B cell (primary cell): Measurements from ENCODE around the gene STYX. TPM values are rescaled to one million over a fixed set of nuclear protein-coding genes. Genes with fewer than 3 reads are reported as not detected.
A peak's percentile ranks its signal among the peaks of the same experiment; 100 is the strongest.

Experiments used
- ATAC-seq: fragments of 200-7000 bp; cut with Tn5 transposase; one replicate; pipeline ENCODE4 v1.10.0; 2021; ENCODE audit warnings: low read depth, mild to moderate bottlenecking, moderate number of reproducible peaks, moderate library complexity
- CTCF ChIA-PET: fragments of 350-600 bp; sonication (Branson Sonifier 250); formaldehyde crosslinking; loops from one replicate; lab custom pipeline; 2021; ENCODE audit warnings: antibody characterized with exemption, inconsistent platforms; lab: Charles Lee
- POLR2A ChIA-PET: fragments of 350-600 bp; sonication (Branson Sonifier 250); formaldehyde crosslinking; loops from one replicate; lab custom pipeline; 2021; ENCODE audit warnings: antibody characterized with exemption; lab: Charles Lee
- DNase-seq: peaks from one replicate; pipeline ENCODE4 v3.0.0; 2013
- H2AFZ ChIP-seq: 2 replicates; pipeline ENCODE4 v1.6.1; 2012; ENCODE audit warnings: mild to moderate bottlenecking, low read depth, low read length; ENCODE audit not compliant: insufficient read depth, poor library complexity, severe bottlenecking
- H3K27ac ChIP-seq, 2 donors: 1 replicate in 1 of 2; 2 replicates in 1 of 2; pipeline ENCODE4 v1.5.1; 2012 to 2013; ENCODE audit warnings: low read length in 2 of 2, mild to moderate bottlenecking in 2 of 2, moderate library complexity in 1 of 2
- H3K27me3 ChIP-seq, 4 experiments: fragments of 200-600 bp in 1 of 4; sonication (generic) in 1 of 4; replicated peaks in 1 of 4; 1 replicate in 2 of 4; 2 replicates in 2 of 4; pipeline versions ENCODE4 v1.6.1 to v1.7.0; 2013 to 2016; ENCODE audit warnings: low read length in 3 of 4, mild to moderate bottlenecking in 2 of 4, mixed read lengths in 1 of 4, moderate library complexity in 1 of 4; ENCODE audit not compliant: insufficient read depth in 4 of 4, control insufficient read depth in 3 of 4; ENCODE audit errors: control extremely low read depth in 1 of 4
- H3K36me3 ChIP-seq, 2 experiments: replicated peaks in 1 of 2; 1 replicate in 1 of 2; 2 replicates in 1 of 2; pipeline versions ENCODE4 v1.6.1 to v1.7.1; 2013; ENCODE audit warnings: low read length in 1 of 2; ENCODE audit not compliant: insufficient read depth in 2 of 2, control insufficient read depth in 1 of 2; ENCODE audit errors: control extremely low read depth in 1 of 2, extremely low read depth in 1 of 2
- H3K4me1 ChIP-seq, 2 donors: fragments of 200-600 bp in 1 of 2; sonication (generic) in 1 of 2; 1 replicate in 1 of 2; 2 replicates in 1 of 2; pipeline versions ENCODE4 v1.5.1 to v1.6.1; 2013 to 2017; ENCODE audit warnings: low read length in 2 of 2; ENCODE audit not compliant: control insufficient read depth in 2 of 2, insufficient read depth in 2 of 2
- H3K4me2 ChIP-seq: replicated peaks from 2 replicates; pipeline ENCODE3; 2012; ENCODE audit warnings: mild to moderate bottlenecking, low read depth, low read length; ENCODE audit not compliant: poor library complexity, severe bottlenecking
- H3K4me3 ChIP-seq, 5 experiments: fragments of 200-600 bp in 1 of 5; sonication (generic) in 1 of 5; 1 replicate in 3 of 5; 2 replicates in 2 of 5; pipeline versions ENCODE4 v1.5.1 to v1.7.0; 2011 to 2016; ENCODE audit warnings: low read length in 4 of 5, mild to moderate bottlenecking in 4 of 5, low read depth in 2 of 5, control low read depth in 1 of 5, moderate library complexity in 1 of 5; ENCODE audit not compliant: insufficient read depth in 1 of 5; ENCODE audit errors: control extremely low read depth in 1 of 5, extremely low read depth in 1 of 5
- H3K79me2 ChIP-seq: fragments of 200-600 bp; sonication (generic); one replicate; pipeline ENCODE4 v1.6.0; 2016; ENCODE audit warnings: low read length; ENCODE audit not compliant: control insufficient read depth, insufficient read depth
- H3K9ac ChIP-seq: fragments of 200-600 bp; sonication (generic); 2 replicates; pipeline ENCODE4 v1.6.1; 2017; ENCODE audit warnings: mild to moderate bottlenecking, low read length, moderate library complexity
- H3K9me3 ChIP-seq, 3 donors: one replicate each; pipeline versions ENCODE4 v1.6.1 to v1.7.1; 2013; ENCODE audit warnings: low read length in 2 of 3; ENCODE audit not compliant: control insufficient read depth in 2 of 3, insufficient read depth in 1 of 3; ENCODE audit errors: control extremely low read depth in 1 of 3
- H4K20me1 ChIP-seq: 2 replicates; pipeline ENCODE4 v1.6.0; 2012; ENCODE audit warnings: mild to moderate bottlenecking, low read length; ENCODE audit not compliant: insufficient read depth, control insufficient read depth, poor library complexity, severe bottlenecking
- H3K27ac Mint-ChIP-seq: one replicate; pipeline ENCODE4 v1.8.0; 2021; ENCODE audit warnings: mixed read lengths
- H3K27me3 Mint-ChIP-seq: one replicate; pipeline ENCODE4 v1.8.0; 2021; ENCODE audit warnings: mixed read lengths
- H3K4me1 Mint-ChIP-seq: one replicate; pipeline ENCODE4 v1.8.0; 2021; ENCODE audit warnings: mixed read lengths
- H3K4me3 Mint-ChIP-seq: one replicate; pipeline ENCODE4 v1.8.0; 2021; ENCODE audit warnings: mixed read lengths
- H3K9me3 Mint-ChIP-seq: one replicate; pipeline ENCODE4 v1.8.0; 2022; ENCODE audit warnings: mixed read lengths; ENCODE audit not compliant: insufficient read depth
- CTCF ChIP-seq: fragments of 200-600 bp; IDR thresholded peaks from one replicate; pipeline ENCODE4 v1.8.0; 2022; ENCODE audit warnings: antibody characterized with exemption, mild to moderate bottlenecking
- EZH2 ChIP-seq: IDR thresholded peaks from 2 replicates; pipeline ENCODE4 v1.6.1; 2012; ENCODE audit warnings: borderline replicate concordance, low read depth, mild to moderate bottlenecking, moderate library complexity, low read length; ENCODE audit not compliant: insufficient read depth, poor library complexity, severe bottlenecking
- WGBS: methylation state at CpG from one replicate; pipeline ENCODE4 v1.1.5; 2013; ENCODE audit warnings: missing lambda C conversion rate; ENCODE audit not compliant: insufficient coverage; 5-methylcytosine and 5-hydroxymethylcytosine counted together
- intact Hi-C: fragments of 100-400 bp; cut with micrococcal nuclease; formaldehyde crosslinking; loops from one replicate; pipeline ENCODE4 v1.10.0; 2022
- polyA plus RNA-seq: library from polyadenylated mRNA; depleted of rRNA; stranded (reverse); fragments of >200 nt; gene quantifications from 2 replicates; pipeline ENCODE4 v1.2.3, GENCODE V29; 2012
- total RNA-seq, 2 donors: library from RNA; stranded (reverse); fragments of 120-200 nt in 1 of 2; gene quantifications; 1 replicate in 1 of 2; 2 replicates in 1 of 2; pipeline versions ENCODE4 v1.2.3 to v1.2.4, GENCODE V29; 2013 to 2022

Gene STYX
- total and polyA plus RNA-seq, 2 donors (not counting 1 experiment from before 2014, with no cell fraction given) = 5.0 to 15.7 TPM

- Histone ChIP-seq H3K27ac (peak overlapping the region; percentile 70 to 87), H3K27me3 (no peaks in the 10 kb centered on the region), H2AFZ (peak overlapping the region; percentile 91), H3K79me2 (peaks cover 49% of the 10 kb centered on the region), H3K4me3 (peak overlapping the region; percentile 86 to 94 (median 89)), H3K36me3 (no peaks in the 10 kb centered on the region), H3K4me1 (peaks cover 5 to 7% of the 10 kb centered on the region in 2 donors), H3K9me3 (no peaks in the 10 kb centered on the region), H3K9ac (peak overlapping the region; percentile 83), H4K20me1 (no peaks in the 10 kb centered on the region), H3K4me2 (peak overlapping the region; percentile 89)
- CTCF ChIA-PET = interaction anchor here (1.0 kb wide), 1 partner anchor 142 kb away, joined by 3 read pairs; the partner anchor contains the start of genes GPR137C and TXNDC16
- DNase-seq = peak; percentile 77
- POLR2A ChIA-PET = interaction anchor here (0.9 to 1.3 kb wide), 3 partner anchors 96 to 458 kb away, joined by 3 read pairs; partner anchors contain the start of genes DDHD1 and TXNDC16
- no peak for TF ChIP-seq CTCF
- TF ChIP-seq EZH2 = no peak
- peak overlapping the region; percentile 96 for H3K4me3 Mint-ChIP-seq
- H3K27me3 Mint-ChIP-seq = no peaks in the 10 kb centered on the region
- intact Hi-C loops = loop anchor here (1.0 to 10.0 kb wide), 4 partner anchors 12 to 1600 kb away; partner anchors contain the start of genes GPR137C, PSMC6, STYX and TRIM9
- peaks cover 30% of the 10 kb centered on the region for H3K4me1 Mint-ChIP-seq
- no peaks in the 10 kb centered on the region for H3K9me3 Mint-ChIP-seq
- peak; percentile 39 for ATAC-seq
- H3K27ac Mint-ChIP-seq = peak overlapping the region; percentile 92
- WGBS = under 1% methylated on average over 46 of the region's 46 CpGs
These were observed 35.0 kb upstream of the STYX start for GRCh38 chr14:52694761-52695480.
